Fibroblast of the conjunctiva (primary cell): ENCODE results near the gene PJA1.

Experiments
- DNase-seq: peaks from one replicate; pipeline ENCODE4 v3.0.0-alpha.2; 2010; ENCODE audit warnings: low read depth

PJA1 gene

DNA sequence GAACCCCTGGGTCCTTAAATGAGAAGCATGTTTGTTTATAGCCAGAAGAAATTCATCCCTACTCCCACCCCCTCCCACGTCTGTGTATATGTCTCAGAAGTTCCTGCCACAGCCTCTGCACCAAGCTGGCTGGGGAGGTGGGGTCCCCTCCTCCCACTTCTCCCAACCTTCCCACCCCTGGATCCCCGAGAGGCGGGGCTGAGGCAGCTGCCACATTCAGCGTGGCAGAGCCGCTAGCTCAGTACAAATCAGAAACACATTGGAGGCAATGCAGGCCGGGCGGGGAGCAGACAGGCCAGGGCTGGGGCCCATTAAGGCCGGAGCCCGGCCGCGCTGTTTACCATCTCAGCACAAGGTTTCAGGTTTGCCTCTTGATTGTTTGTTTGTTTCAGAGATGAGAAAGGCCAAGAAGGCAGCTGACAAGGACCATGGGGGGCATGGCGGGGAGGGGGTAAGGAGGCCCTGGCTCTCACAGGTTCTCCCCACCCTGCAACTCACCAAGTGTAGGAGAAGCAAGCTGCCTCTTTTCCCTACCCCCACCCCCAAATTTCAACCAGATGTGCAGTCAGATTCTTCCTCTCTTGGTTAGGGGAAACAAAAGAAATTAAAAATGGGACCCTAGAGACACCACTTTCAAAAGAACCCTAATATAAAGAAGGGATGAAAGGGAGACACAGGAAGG is 22.3 kb downstream of the PJA1 start:
- no peak for DNase-seq

DNA sequence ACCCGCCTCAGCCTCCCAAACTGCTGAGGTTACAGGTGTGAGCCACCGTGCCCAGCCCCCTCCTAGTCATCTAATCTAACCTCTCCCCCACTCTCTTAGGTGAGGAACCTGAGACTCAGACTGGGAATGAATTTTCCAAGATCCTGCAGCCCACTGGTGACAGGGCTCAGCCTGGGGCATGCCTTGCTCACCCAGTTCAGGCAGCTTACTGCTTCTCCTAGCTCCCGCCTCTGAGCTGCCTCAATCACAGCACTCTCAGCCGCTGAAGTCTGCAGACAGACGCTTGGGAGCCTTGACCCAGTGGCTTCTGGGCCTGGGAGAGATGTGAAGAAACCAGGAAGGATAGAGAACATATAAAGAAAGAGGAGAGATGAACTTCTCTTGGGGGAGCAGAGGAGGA is 24.4 kb downstream of the PJA1 start:
- DNase-seq, result no peak

- no peak for DNase-seq
Observed at GRCh38 chrX:69139516-69139915, 25.7 kb downstream of the PJA1 start.

- DNase-seq, result no peak
Observed at GRCh38 chrX:69138512-69138911, 26.7 kb downstream of the PJA1 start.

GRCh38 chrX:69138118-69138390 is 27.2 kb downstream of the PJA1 start:
- no peak for DNase-seq

DNA sequence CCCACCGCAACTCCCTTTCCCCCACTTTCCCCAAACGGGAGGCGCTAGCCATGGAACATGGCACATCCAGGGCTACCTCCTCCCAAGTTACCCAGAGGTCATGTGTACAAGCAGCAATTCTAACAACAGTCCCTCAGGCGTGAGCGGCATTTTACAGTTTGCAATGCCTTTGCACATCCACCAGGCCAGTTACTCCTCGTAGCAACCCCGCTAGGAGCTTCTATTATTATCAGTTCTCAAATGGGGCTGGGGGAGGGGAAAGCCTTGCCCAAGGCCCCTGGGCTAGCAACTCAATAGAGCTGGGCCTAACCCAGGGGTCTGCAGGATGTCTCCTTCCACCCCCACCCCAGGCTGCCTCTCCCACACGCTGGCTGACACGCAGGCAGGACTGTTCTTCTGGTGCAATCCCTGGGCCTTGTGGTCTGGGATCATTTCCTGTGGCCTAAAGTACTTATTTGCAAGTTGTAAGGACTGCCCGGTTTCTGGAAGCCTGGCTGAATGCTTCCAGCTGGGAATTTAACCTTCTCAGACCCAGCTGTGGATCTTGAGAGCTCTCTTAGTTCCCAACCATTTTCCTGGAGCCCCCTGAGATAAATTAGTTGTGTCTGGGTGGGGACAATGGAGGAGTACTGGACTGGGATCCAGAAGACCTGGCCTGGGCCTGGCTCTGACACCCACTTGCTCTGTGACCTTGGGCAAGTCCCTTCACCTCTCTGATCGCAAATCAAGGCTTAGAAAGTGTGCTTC is 27.7 kb downstream of the PJA1 start:
- no peak for DNase-seq

DNA sequence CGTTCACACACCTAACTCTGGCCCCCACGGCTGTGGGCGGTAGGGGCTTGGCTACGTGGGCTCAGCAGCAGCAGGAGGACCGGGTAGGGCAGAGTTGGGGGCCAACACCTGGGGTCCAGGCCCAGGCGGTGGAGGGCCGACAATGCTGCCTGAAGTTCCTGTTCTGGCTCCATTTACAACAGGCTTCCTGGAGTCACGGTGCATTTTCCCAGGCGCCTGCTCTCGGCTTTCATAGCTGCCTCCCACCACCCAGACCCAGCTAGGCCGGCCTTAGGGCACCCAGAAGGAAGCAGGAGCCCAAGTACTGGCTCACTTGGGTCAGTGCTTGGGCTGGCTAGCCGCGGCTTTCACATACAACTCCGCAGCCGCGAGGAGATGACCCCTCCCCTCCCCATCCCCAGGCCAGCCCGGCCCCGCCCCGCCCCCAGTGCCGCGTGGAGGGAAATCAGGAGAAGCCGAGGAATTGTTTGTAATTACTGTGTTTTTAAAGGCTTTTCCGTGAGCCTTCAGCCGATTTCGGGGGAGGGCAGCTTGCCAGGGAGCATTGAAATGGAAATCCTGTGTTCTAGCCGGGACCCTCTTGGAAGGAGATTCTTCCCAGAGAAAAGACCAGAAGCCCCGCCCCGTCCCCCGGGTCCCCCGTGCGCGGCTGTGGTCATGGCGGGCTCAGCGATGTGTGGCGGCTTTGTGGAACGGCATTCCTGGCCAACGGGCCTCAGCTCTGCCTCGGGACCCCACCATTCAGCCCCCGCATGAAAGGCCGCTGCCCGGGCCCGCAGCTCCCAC is 28.5 kb downstream of the PJA1 start:
- DNase-seq, result no peak

GRCh38 chrX:69133921-69134542 is 31.2 kb downstream of the PJA1 start:
- no peak for DNase-seq

DNA sequence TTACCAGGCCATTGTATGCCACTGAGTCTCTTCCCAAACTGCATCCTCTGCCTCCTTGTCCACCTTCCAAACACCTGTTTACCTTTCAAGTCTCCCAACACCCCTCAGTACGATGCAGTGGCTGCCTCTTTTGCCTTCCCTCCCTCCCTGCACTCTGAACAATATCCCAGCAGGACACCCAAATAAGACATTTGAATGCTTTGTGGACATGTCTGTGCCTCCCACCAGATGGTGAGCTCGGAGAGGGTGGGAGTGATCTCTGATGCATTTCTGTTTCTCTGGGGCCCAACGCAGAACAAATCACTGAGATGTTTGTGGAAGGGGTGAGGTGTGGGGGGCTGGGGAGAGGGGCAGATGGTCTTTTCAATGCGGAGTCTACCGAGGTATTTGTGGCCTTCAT is 33.4 kb downstream of the PJA1 start:
- no peak for DNase-seq

GRCh38 chrX:69130439-69130838 is 34.8 kb downstream of the PJA1 start:
- no peak for DNase-seq

DNA sequence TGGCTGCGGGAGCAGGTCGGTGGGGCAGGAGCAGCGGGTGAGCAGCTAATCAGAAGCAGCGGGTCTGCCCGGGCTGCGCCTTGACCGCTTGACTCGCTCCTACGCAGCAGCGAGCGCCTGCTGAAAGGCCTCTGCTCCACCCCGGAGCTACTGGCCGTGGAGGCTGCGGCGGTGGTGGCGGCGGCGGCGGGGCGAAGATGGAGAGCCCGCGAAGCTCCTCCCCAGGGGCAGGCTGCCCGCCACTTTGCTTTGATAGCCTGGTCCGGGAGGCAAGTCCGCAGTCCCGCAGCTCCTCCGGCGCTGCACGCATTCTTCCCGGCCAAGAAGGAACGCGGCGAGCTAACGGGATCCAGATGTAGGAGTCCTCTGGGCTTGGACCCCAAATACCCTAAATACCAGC is 36.7 kb downstream of the PJA1 start:
- no peak for DNase-seq

DNA sequence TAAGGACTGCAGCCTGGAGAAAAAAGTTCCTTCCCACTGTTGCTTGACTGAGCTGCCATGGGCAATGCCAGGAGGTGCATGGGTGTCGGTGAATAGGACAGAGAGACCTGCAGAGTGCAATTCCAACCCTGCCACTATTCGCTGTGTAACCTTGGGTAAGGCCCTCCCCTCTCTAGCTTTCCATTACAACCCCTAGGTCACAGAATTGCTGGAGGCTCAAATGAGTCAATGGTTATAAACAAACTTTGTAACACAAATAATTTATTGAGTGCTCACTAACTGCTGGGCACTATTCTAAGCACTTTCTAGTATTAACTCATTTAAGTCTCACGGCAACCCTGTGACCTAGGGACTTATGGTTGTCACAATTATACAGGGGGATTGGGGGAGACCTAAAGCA is 37.8 kb downstream of the PJA1 start:
- no peak for DNase-seq

DNA sequence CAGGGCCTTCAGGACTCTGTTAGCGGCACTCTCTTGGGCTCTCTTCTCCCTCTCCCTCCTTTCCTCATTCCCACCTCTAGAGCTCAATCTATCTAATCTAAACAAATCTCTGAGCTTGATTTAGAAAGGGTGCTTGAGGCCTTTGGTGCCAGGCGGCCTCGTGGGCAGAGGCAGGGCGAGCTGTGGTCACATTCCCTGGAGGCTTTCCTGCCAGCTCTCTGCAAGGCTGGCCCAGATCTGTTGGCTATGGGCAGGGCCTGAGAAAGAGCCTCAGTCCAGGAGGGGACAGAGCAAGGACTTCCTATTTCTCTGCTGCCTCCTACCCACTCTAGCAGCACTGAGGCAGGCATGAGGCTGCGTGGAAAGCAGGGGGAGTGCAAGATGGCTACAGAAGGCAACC is 38.6 kb downstream of the PJA1 start:
- no peak for DNase-seq

DNA sequence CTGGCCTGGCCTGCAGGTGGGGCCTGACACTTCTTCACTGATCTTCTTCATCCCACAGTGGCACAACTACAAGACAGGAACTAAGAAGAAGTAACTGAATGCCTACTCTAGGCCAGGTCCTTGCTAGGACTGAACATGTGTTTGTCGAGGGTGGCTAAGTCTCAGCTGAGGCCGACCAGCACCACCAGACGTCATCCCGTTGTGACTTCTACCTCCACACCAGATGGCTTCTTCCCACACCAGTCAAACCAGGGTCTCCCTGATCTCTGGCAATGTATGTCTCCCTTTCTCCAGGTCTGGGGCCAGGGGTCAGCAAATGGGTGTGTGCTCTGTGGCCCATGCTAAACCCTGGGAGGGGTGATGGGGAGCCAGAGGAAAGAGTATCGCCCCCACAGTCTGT is 40.2 kb downstream of the PJA1 start:
- no peak for DNase-seq

DNA sequence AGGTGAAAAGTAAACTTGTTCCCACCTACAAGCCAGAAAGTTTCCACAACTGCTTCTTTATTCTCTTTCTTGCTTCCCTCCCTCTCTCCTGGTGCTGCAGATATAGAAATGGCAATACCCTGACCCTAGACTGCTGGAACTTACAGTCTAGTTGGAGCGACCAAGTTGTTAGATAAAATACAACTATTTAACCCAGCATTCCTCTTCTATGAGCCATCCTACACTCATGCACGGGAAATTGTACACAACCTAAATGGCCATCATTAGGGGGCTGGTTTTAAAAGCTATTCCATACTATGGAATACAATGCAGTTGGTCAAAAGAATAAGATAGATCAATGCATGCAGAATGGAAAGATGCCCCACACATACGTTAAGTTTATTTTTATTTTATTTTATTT is 41.1 kb downstream of the PJA1 start:
- no peak for DNase-seq

GRCh38 chrX:69123481-69123880 is 41.8 kb downstream of the PJA1 start:
- DNase-seq, result no peak

DNA sequence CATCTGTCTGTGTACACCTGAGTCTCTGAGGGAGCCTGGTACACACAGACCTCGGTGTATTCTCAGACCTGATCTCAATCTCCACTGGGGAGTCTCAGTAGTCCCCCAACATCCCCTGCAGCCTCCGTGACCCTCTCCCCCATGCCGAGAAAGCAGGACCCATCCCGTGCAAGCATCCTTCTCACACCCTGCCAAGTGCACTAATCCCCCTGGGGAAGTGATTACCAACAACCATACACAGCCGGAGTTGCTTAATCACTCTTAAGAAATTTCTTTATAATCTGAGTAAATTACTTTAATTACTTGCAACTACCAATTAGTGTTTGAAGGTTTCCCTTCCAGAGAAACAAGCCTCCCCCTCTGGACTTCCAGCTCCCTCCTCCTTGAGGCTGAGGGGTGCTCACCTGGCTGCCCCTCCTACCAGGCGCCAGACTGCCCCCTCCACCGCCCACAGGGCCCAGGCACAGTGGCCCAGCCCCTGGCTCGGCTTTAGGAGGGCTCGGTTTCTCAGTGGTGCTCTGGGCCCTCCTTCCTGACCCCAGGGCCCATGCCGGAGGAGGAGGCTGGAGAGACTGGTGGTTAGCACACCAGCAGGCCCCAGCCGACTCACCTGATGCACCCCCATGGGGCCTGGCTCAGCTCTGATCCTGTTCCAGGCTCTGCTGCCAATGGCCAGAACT is 43.8 kb downstream of the PJA1 start:
- no peak for DNase-seq

GRCh38 chrX:69120476-69120875 is 44.8 kb downstream of the PJA1 start:
- no peak for DNase-seq

GRCh38 chrX:69119122-69119521 is 46.1 kb downstream of the PJA1 start:
- DNase-seq, result no peak

GRCh38 chrX:69117876-69118526 is 47.3 kb downstream of the PJA1 start:
- DNase-seq, result no peak

DNA sequence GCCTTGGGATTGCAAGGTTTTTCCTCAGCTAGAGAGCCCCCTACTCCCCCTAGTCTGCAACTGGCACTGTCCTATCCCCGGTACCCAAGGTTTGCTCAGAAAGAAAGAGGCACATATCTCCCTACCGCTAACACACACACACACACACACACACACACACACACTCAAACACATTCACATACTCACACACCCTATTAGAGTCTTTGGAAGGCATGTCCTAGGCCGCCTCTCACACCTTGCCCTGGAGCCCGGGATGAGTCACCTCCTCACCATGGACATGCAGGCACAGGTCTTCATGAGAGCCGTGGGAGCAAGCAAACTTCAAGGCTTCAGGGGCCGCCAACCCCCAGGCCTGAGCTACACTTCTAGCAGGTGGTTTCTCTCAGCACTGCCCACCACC is 49.2 kb downstream of the PJA1 start:
- DNase-seq, result no peak

DNA sequence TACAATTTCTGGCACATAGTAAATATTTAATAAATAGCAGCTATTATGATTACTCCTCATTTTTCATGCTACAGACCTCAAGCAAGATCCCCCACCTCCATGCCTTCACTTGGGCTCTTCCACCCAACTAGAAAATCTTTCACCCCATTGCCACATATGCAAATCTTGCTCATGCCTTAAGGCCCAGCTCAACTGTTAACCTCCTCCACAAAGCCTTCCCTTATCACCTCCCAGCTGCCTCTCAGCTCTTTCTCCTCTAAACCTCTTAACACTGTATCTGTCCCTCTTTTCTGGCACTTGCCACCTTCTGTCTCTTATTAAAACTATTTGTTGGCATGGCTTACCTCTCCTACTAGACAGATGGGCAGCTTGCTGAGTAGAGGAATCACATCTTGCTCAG is 51.5 kb downstream of the PJA1 start:
- no peak for DNase-seq
